ENCODE data around the gene RAX2.

- TF ChIP-seq ZNF296 (CRISPR knock-in tag; conservative IDR thresholded peaks at IDR 0.05) (no peak), ZFX (CRISPR knock-in tag; IDR thresholded peaks at IDR 0.05; ENCODE audit: low read depth) (no peak), CSRNP1 (CRISPR knock-in tag; IDR thresholded peaks at IDR 0.05) (no peak)
These were observed 29.0 kb upstream of the RAX2 start for GRCh38 chr19:3800996-3801395.
